GM18502 (cell line): ENCODE results near the gene NFATC4.
A peak's percentile ranks its signal among the peaks of the same experiment; 100 is the strongest.

Experiments used
- ATAC-seq: cut with Tn5 transposase; IDR thresholded peaks from one replicate; pipeline ENCODE4 v1.9.1; 2021; ENCODE audit warnings: mild to moderate bottlenecking; ENCODE audit not compliant: unreplicated experiment, poor library complexity

Gene NFATC4

GRCh38 chr14:24404814-24405213 is 36.8 kb downstream of the NFATC4 start:
- ATAC-seq: no peak

GRCh38 chr14:24406416-24406815 is 38.4 kb downstream of the NFATC4 start:
- ATAC-seq: no peak

GRCh38 chr14:24407608-24408325 is 39.8 kb downstream of the NFATC4 start:
- no peak for ATAC-seq

- no peak for ATAC-seq
These were observed 40.8 kb downstream of the NFATC4 start for GRCh38 chr14:24408764-24409163.

- ATAC-seq: no peak
These were observed 41.2 kb downstream of the NFATC4 start for GRCh38 chr14:24409192-24409591.

GRCh38 chr14:24409956-24410355 is 42.0 kb downstream of the NFATC4 start:
- ATAC-seq: no peak

GRCh38 chr14:24411443-24412389 is 43.7 kb downstream of the NFATC4 start:
- peak; percentile 75 for ATAC-seq

- no peak for ATAC-seq
These were observed 46.1 kb downstream of the NFATC4 start for GRCh38 chr14:24414077-24414476.

- no peak for ATAC-seq
These were observed 46.9 kb downstream of the NFATC4 start for GRCh38 chr14:24414732-24415420.

- no peak for ATAC-seq
These were observed 47.7 kb downstream of the NFATC4 start for GRCh38 chr14:24415421-24416253.

GRCh38 chr14:24416254-24416931 is 48.4 kb downstream of the NFATC4 start:
- no peak for ATAC-seq

- no peak for ATAC-seq
These were observed 49.1 kb downstream of the NFATC4 start for GRCh38 chr14:24416932-24417619.

GRCh38 chr14:24417832-24418491 is 50.0 kb downstream of the NFATC4 start:
- ATAC-seq: no peak

- ATAC-seq: no peak
These were observed 50.5 kb downstream of the NFATC4 start for GRCh38 chr14:24418492-24418873.

- ATAC-seq: no peak
These were observed 54.3 kb downstream of the NFATC4 start for GRCh38 chr14:24422261-24422660.

- ATAC-seq: no peak
These were observed 55.0 kb downstream of the NFATC4 start for GRCh38 chr14:24422694-24423601.

GRCh38 chr14:24425704-24426103 is 57.7 kb downstream of the NFATC4 start:
- ATAC-seq: no peak
